Activated naive CD4-positive, alpha-beta T cell treated with anti-CD3 and anti-CD28 coated beads, Interleukin-2, amount 50 U/mL, for 24 hours (primary cell): ENCODE measurements around the gene NLRC5.

Experiments
- H3K27ac Mint-ChIP-seq: one replicate; pipeline ENCODE4 v1.8.0; 2021; ENCODE audit warnings: mild to moderate bottlenecking, mixed read lengths
- H3K27me3 Mint-ChIP-seq: one replicate; pipeline ENCODE4 v1.8.0; 2021; ENCODE audit warnings: mixed read lengths
- H3K36me3 Mint-ChIP-seq: one replicate; pipeline ENCODE4 v1.8.0; 2021; ENCODE audit warnings: mixed read lengths
- H3K4me1 Mint-ChIP-seq: one replicate; pipeline ENCODE4 v1.8.0; 2021; ENCODE audit warnings: mixed read lengths
- H3K4me3 Mint-ChIP-seq: one replicate; pipeline ENCODE4 v1.8.0; 2021; ENCODE audit warnings: mild to moderate bottlenecking, mixed read lengths
- H3K9me3 Mint-ChIP-seq: one replicate; pipeline ENCODE4 v1.8.0; 2021; ENCODE audit warnings: mixed read lengths

NLRC5 gene

GRCh38 chr16:56950881-56951771, 38.2 kb upstream of the NLRC5 start:
- Mint-ChIP-seq H3K4me3 (no peak overlapping the region), H3K4me1 (peaks cover 18% of the 10 kb centered on the region), H3K27ac (peak overlapping the region; percentile 80), H3K9me3 (no peaks in the 10 kb centered on the region), H3K27me3 (no peaks in the 10 kb centered on the region), H3K36me3 (peaks cover 4% of the 10 kb centered on the region)

GRCh38 chr16:56953006-56953405, 36.4 kb upstream of the NLRC5 start:
- Mint-ChIP-seq H3K27ac (no peak overlapping the region), H3K4me1 (peaks cover 13% of the 10 kb centered on the region), H3K4me3 (no peak overlapping the region), H3K36me3 (no peaks in the 10 kb centered on the region), H3K27me3 (no peaks in the 10 kb centered on the region), H3K9me3 (no peaks in the 10 kb centered on the region)

GRCh38 chr16:56956076-56956475, 33.3 kb upstream of the NLRC5 start:
- Mint-ChIP-seq H3K4me1 (peaks cover 5% of the 10 kb centered on the region), H3K27ac (no peak overlapping the region), H3K9me3 (no peaks in the 10 kb centered on the region), H3K36me3 (no peaks in the 10 kb centered on the region), H3K4me3 (no peak overlapping the region), H3K27me3 (no peaks in the 10 kb centered on the region)

- H3K27ac Mint-ChIP-seq = no peak overlapping the region
- H3K36me3 Mint-ChIP-seq = no peaks in the 10 kb centered on the region
- H3K27me3 Mint-ChIP-seq = no peaks in the 10 kb centered on the region
- no peaks in the 10 kb centered on the region for H3K4me1 Mint-ChIP-seq
- H3K9me3 Mint-ChIP-seq = no peaks in the 10 kb centered on the region
- no peak overlapping the region for H3K4me3 Mint-ChIP-seq
Observed at GRCh38 chr16:56956756-56957155, 32.6 kb upstream of the NLRC5 start.

GRCh38 chr16:56960681-56961281, 28.6 kb upstream of the NLRC5 start:
- Mint-ChIP-seq H3K9me3 (no peaks in the 10 kb centered on the region), H3K27me3 (no peaks in the 10 kb centered on the region), H3K4me3 (no peak overlapping the region), H3K27ac (no peak overlapping the region), H3K4me1 (peaks cover 16% of the 10 kb centered on the region), H3K36me3 (no peaks in the 10 kb centered on the region)

- Mint-ChIP-seq H3K36me3 (no peaks in the 10 kb centered on the region), H3K4me1 (peaks cover 22% of the 10 kb centered on the region), H3K27ac (no peak overlapping the region), H3K9me3 (no peaks in the 10 kb centered on the region), H3K4me3 (no peak overlapping the region), H3K27me3 (no peaks in the 10 kb centered on the region)
Observed at GRCh38 chr16:56961386-56961785, 28.0 kb upstream of the NLRC5 start.

- Mint-ChIP-seq H3K36me3 (no peaks in the 10 kb centered on the region), H3K4me1 (peaks cover 23% of the 10 kb centered on the region), H3K27ac (no peak within 1 kb of the TSS), H3K9me3 (no peaks in the 10 kb centered on the region), H3K4me3 (no peak within 1 kb of the TSS), H3K27me3 (no peaks in the 10 kb centered on the region)
Observed at GRCh38 chr16:56961851-56962281, 27.5 kb upstream of the NLRC5 start, which contains the start of gene CETP. TSS of gene CETP (plus strand) at chr16:56961950. CDS start at chr16:56961980, 30 bp downstream.

GRCh38 chr16:56964243-56965148, 24.9 kb upstream of the NLRC5 start:
- no peak overlapping the region for H3K4me3 Mint-ChIP-seq
- H3K4me1 Mint-ChIP-seq = peaks cover 23% of the 10 kb centered on the region
- no peaks in the 10 kb centered on the region for H3K27me3 Mint-ChIP-seq
- H3K27ac Mint-ChIP-seq = peak overlapping the region; percentile 71
- no peaks in the 10 kb centered on the region for H3K36me3 Mint-ChIP-seq
- no peaks in the 10 kb centered on the region for H3K9me3 Mint-ChIP-seq

- Mint-ChIP-seq H3K27ac (peak overlapping the region; percentile 30), H3K27me3 (no peaks in the 10 kb centered on the region), H3K4me1 (peaks cover 23% of the 10 kb centered on the region), H3K36me3 (no peaks in the 10 kb centered on the region), H3K9me3 (no peaks in the 10 kb centered on the region), H3K4me3 (no peak overlapping the region)
Observed at GRCh38 chr16:56965149-56966092, 23.9 kb upstream of the NLRC5 start.

- Mint-ChIP-seq H3K4me3 (no peak overlapping the region), H3K4me1 (peaks cover 24% of the 10 kb centered on the region), H3K36me3 (no peaks in the 10 kb centered on the region), H3K27me3 (no peaks in the 10 kb centered on the region), H3K9me3 (no peaks in the 10 kb centered on the region), H3K27ac (peak overlapping the region; percentile 30)
Observed at GRCh38 chr16:56966093-56966475, 23.3 kb upstream of the NLRC5 start.

GRCh38 chr16:56967733-56968132, 21.6 kb upstream of the NLRC5 start:
- Mint-ChIP-seq H3K9me3 (no peaks in the 10 kb centered on the region), H3K27ac (no peak overlapping the region), H3K36me3 (no peaks in the 10 kb centered on the region), H3K4me3 (no peak overlapping the region), H3K4me1 (peaks cover 28% of the 10 kb centered on the region), H3K27me3 (no peaks in the 10 kb centered on the region)

GRCh38 chr16:56969769-56970168, 19.6 kb upstream of the NLRC5 start:
- H3K27me3 Mint-ChIP-seq = no peaks in the 10 kb centered on the region

GRCh38 chr16:56970934-56971767, 18.2 kb upstream of the NLRC5 start:
- Mint-ChIP-seq H3K36me3 (no peaks in the 10 kb centered on the region), H3K4me3 (no peak overlapping the region), H3K4me1 (peaks cover 36% of the 10 kb centered on the region), H3K9me3 (no peaks in the 10 kb centered on the region), H3K27ac (no peak overlapping the region), H3K27me3 (no peaks in the 10 kb centered on the region)

More at GRCh38 chr16:56969769-56970168, 19.6 kb upstream of the NLRC5 start:
- Mint-ChIP-seq H3K4me3 (no peak overlapping the region), H3K27ac (no peak overlapping the region), H3K9me3 (no peaks in the 10 kb centered on the region), H3K36me3 (no peaks in the 10 kb centered on the region), H3K4me1 (peaks cover 36% of the 10 kb centered on the region)

GRCh38 chr16:56971768-56972043, 17.7 kb upstream of the NLRC5 start:
- Mint-ChIP-seq H3K9me3 (no peaks in the 10 kb centered on the region), H3K36me3 (no peaks in the 10 kb centered on the region), H3K4me3 (no peak overlapping the region), H3K27me3 (no peaks in the 10 kb centered on the region), H3K4me1 (peaks cover 39% of the 10 kb centered on the region), H3K27ac (no peak overlapping the region)
